Prostate gland (tissue), 2 donors: ENCODE results near the gene DOCK10. TPM values are rescaled to one million over a fixed set of nuclear protein-coding genes. Genes with fewer than 3 reads are reported as not detected.

ENCODE experiments used
- DNase-seq: peaks from one replicate; pipeline ENCODE4 v3.0.0-alpha.2; 2019; ENCODE audit warnings: low spot score
- H3K27ac ChIP-seq, 2 donors: fragments of 200-600 bp; sonication (generic); 2 replicates each; pipeline ENCODE4 v1.5.1; 2017 to 2019
- H3K27me3 ChIP-seq: fragments of 200-600 bp; sonication (generic); replicated peaks from 2 replicates; pipeline ENCODE4 v1.5.1; 2019; ENCODE audit not compliant: insufficient read depth
- H3K36me3 ChIP-seq, 2 donors: fragments of 200-600 bp; sonication (generic); 1 replicate in 1 of 2; 2 replicates in 1 of 2; pipeline versions ENCODE4 v1.5.1 to v1.8.1; 2017 to 2019
- H3K4me1 ChIP-seq: fragments of 200-600 bp; sonication (generic); replicated peaks from 2 replicates; pipeline ENCODE4 v1.5.1; 2019
- H3K4me3 ChIP-seq, 2 donors: fragments of 200-600 bp; sonication (generic); 2 replicates each; pipeline ENCODE4 v1.5.1; 2017 to 2019
- H3K9me3 ChIP-seq: fragments of 200-600 bp; sonication (generic); 2 replicates; pipeline ENCODE4 v1.5.1; 2017
- POLR2A ChIP-seq: fragments of 450-650 bp; IDR thresholded peaks from one replicate; pipeline ENCODE4 v1.6.1; 2016; ENCODE audit warnings: antibody characterized with exemption, mild to moderate bottlenecking
- POLR2AphosphoS5 ChIP-seq: sonication (generic); formaldehyde crosslinking; IDR thresholded peaks from one replicate; pipeline ENCODE4 v1.6.1; 2017; ENCODE audit warnings: antibody characterized with exemption
- whole genome bisulfite sequencing: methylation state at CpG from one replicate; pipeline ENCODE4 v1.1.5; 2018; 5-methylcytosine and 5-hydroxymethylcytosine counted together
- intact Hi-C: fragments of 100-400 bp; cut with DNase I; formaldehyde crosslinking; loops from one replicate; pipeline ENCODE4 v1.14.2; 2022
- total RNA-seq, 2 donors: library from RNA; depleted of rRNA; stranded (reverse); fragments of >200 nt; gene quantifications; one replicate each; pipeline ENCODE4 v1.1.0, GENCODE V29; 2016
- TF ChIP-seq, protein P1 (sequence below), 4 experiments: fragments of 200-600 bp in 2 of 4; fragments of 450-650 bp in 2 of 4; sonication (generic) in 2 of 4; IDR thresholded peaks; 1 replicate in 3 of 4; 2 replicates in 1 of 4; pipeline ENCODE4 v1.5.1; 2016 to 2019; ENCODE audit warnings: antibody characterized with exemption in 4 of 4, mild to moderate bottlenecking in 2 of 4, moderate library complexity in 2 of 4

Gene DOCK10
- total RNA-seq, 2 donors from 2014 or later: 4.8 to 6.2 TPM

DNA sequence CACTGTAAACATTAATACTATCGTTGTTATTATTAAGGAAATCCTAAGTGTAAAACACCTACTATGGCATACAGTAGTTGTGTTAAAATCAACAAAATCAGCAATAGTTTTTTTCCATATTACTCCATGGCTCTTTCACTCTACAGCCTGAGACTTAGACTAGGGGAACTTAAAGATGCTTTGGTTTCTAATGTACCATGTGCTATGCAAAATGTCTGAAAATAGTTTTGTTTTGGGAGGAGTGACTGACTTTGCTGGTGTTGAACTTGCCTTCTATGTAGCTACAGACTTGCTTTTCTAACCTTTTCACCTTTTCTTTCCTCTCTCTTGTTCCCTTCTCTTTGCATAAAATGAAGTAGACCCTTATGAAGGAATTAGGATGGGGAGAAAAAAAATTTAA lies 167.1 kb downstream of the DOCK10 start:
- Histone ChIP-seq H3K4me1 (no peaks in the 10 kb centered on the region), H3K27ac (no peak overlapping the region), H3K9me3 (no peaks in the 10 kb centered on the region), H3K36me3 (no peaks in the 10 kb centered on the region), H3K4me3 (no peak overlapping the region), H3K27me3 (no peaks in the 10 kb centered on the region)
- WGBS: 100% methylated on average over 1 of the region's 1 CpG
- no peak for DNase-seq
- TF ChIP-seq, protein P1, sequence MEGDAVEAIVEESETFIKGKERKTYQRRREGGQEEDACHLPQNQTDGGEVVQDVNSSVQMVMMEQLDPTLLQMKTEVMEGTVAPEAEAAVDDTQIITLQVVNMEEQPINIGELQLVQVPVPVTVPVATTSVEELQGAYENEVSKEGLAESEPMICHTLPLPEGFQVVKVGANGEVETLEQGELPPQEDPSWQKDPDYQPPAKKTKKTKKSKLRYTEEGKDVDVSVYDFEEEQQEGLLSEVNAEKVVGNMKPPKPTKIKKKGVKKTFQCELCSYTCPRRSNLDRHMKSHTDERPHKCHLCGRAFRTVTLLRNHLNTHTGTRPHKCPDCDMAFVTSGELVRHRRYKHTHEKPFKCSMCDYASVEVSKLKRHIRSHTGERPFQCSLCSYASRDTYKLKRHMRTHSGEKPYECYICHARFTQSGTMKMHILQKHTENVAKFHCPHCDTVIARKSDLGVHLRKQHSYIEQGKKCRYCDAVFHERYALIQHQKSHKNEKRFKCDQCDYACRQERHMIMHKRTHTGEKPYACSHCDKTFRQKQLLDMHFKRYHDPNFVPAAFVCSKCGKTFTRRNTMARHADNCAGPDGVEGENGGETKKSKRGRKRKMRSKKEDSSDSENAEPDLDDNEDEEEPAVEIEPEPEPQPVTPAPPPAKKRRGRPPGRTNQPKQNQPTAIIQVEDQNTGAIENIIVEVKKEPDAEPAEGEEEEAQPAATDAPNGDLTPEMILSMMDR (IDR thresholded peaks at IDR 0.05): no peak
- no peak for TF ChIP-seq POLR2A
- no peak for TF ChIP-seq POLR2AphosphoS5
- intact Hi-C loops: no loop called here

DNA sequence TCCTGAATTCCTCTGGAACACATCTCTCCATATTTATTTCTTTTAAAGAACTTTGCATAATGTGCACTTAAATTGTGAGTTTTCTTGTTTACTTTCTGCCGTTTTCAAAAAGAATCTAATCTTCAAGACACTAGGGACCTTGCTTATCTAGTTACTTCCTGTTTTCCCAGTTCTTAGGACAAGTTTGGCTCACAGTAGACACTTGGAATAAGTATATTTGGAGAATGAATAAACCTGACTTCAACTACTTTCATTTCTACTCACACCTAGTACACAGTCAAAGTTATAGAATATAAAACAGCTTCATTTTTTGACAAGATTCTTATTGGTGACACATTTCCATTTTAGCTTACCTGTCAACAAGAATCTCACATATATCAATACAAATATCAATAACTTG lies 170.5 kb downstream of the DOCK10 start:
- Histone ChIP-seq H3K27ac (no peak overlapping the region), H3K9me3 (no peaks in the 10 kb centered on the region), H3K4me1 (no peaks in the 10 kb centered on the region), H3K4me3 (no peak overlapping the region), H3K27me3 (no peaks in the 10 kb centered on the region), H3K36me3 (no peaks in the 10 kb centered on the region)
- TF ChIP-seq POLR2A (no peak), POLR2AphosphoS5 (no peak)
- TF ChIP-seq, protein P1 (IDR thresholded peaks at IDR 0.05): no peak
- no peak for DNase-seq
- 21% methylated on average over 1 of the region's 1 CpG for WGBS
- intact Hi-C loops: no loop called here

GRCh38 chr2:224870341-224870740 lies 171.9 kb downstream of the DOCK10 start:
- TF ChIP-seq, protein P1 (IDR thresholded peaks at IDR 0.05): no peak
- TF ChIP-seq POLR2AphosphoS5 (no peak), POLR2A (no peak)
- intact Hi-C loops: no loop called here

DNA sequence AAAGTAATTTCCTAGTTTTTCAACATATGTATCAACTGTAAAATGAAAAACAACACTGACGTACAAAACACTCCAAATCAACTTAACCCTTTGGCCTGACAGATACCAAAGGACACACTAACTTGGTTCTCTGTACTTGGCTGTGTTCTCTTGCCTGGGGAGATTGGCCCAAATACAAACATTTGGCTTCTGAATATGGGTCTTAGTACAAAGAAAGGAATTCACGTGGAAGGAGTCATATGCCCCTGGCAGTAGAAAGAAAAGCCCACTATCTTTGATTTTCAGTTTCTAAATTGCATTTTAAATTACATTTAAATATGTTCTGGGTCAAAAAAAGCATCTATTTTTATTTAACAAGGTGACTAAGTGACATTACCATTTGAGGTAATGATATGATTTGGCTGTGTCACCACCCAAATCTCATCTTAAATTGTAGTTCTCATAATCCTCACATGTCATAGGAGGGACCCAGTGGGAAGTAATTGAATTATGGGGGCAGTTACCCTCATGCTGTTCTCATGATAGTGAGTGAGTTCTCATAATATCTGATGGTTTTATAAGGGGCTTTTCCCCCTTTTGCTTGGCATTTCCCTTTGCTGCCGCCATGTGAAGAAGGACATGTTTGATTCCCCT lies 172.6 kb downstream of the DOCK10 start:
- Histone ChIP-seq H3K4me3 (no peak overlapping the region), H3K27me3 (no peaks in the 10 kb centered on the region), H3K4me1 (no peaks in the 10 kb centered on the region), H3K36me3 (no peaks in the 10 kb centered on the region), H3K27ac (no peak overlapping the region), H3K9me3 (no peaks in the 10 kb centered on the region)
- WGBS: 51% methylated on average over 3 of the region's 3 CpGs
- no peak for DNase-seq
- intact Hi-C loops: no loop called here
- TF ChIP-seq, protein P1 (IDR thresholded peaks at IDR 0.05): no peak
- no peak for TF ChIP-seq POLR2A
- no peak for TF ChIP-seq POLR2AphosphoS5

More at GRCh38 chr2:224870341-224870740, 171.9 kb downstream of the DOCK10 start:
- Histone ChIP-seq H3K27me3 (no peaks in the 10 kb centered on the region), H3K4me3 (no peak overlapping the region), H3K27ac (no peak overlapping the region), H3K4me1 (no peaks in the 10 kb centered on the region), H3K36me3 (no peaks in the 10 kb centered on the region), H3K9me3 (no peaks in the 10 kb centered on the region)
- no peak for DNase-seq

DNA sequence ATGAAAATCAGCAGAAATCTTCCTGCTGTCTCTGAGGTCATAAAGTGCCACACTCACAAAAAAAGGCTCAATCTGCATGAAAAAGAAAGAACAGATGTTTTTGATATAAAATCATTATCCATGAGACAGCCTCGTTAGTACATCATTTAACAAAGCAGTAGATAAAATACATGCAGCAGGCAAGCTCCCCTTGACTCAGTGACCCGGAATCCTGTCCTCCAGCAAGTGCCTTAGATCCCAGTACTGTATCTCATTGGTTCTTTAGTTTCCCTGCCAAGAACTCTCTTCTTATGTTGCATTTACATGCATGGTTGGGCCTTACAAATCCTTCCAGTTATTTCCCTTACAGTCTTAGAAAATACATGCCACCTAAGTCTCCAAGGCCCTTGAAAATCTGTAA lies 177.3 kb downstream of the DOCK10 start:
- H3K36me3 ChIP-seq: no peaks in the 10 kb centered on the region
- DNase-seq: no peak
- intact Hi-C loops: no loop called here
- 79% methylated on average over 2 of the region's 2 CpGs for WGBS
- H3K9me3 ChIP-seq: no peaks in the 10 kb centered on the region
- no peak overlapping the region for H3K4me3 ChIP-seq
- H3K4me1 ChIP-seq: no peaks in the 10 kb centered on the region
- TF ChIP-seq, protein P1 (IDR thresholded peaks at IDR 0.05): no peak
- no peak for TF ChIP-seq POLR2AphosphoS5
- TF ChIP-seq POLR2A: no peak
- H3K27me3 ChIP-seq: no peaks in the 10 kb centered on the region
- H3K27ac ChIP-seq: no peak overlapping the region
